Neural progenitor cell (in vitro differentiated cells): Measurements from ENCODE around the gene NAT8L. TPM values are rescaled to one million over a fixed set of nuclear protein-coding genes. Genes with fewer than 3 reads are reported as not detected.

Experiments
- DNase-seq: peaks from one replicate; pipeline ENCODE4 v3.0.0-alpha.2; 2016; ENCODE audit warnings: low spot score
- H2AFZ ChIP-seq: fragments of 200-600 bp; sonication (generic); replicated peaks from 2 replicates; pipeline ENCODE4 v1.6.1; 2016; ENCODE audit warnings: antibody characterized with exemption
- H3F3A ChIP-seq: fragments of 200-600 bp; sonication (generic); 2 replicates; pipeline ENCODE4 v1.6.1; 2016; ENCODE audit warnings: antibody characterized with exemption, low read depth
- H3K27ac ChIP-seq: fragments of 200-600 bp; sonication (generic); 2 replicates; pipeline ENCODE4 v1.5.1; 2016; ENCODE audit warnings: mild to moderate bottlenecking
- H3K27me3 ChIP-seq: fragments of 200-600 bp; sonication (generic); 2 replicates; pipeline ENCODE4 v1.6.1; 2016; ENCODE audit warnings: mild to moderate bottlenecking, moderate library complexity
- H3K36me3 ChIP-seq: fragments of 200-600 bp; sonication (generic); 2 replicates; pipeline ENCODE4 v1.5.1; 2016
- H3K4me1 ChIP-seq: fragments of 200-600 bp; sonication (generic); 2 replicates; pipeline ENCODE4 v1.6.1; 2016; ENCODE audit warnings: mixed run types
- H3K4me2 ChIP-seq: fragments of 200-600 bp; sonication (generic); 2 replicates; pipeline ENCODE4 v1.6.1; 2016
- H3K4me3 ChIP-seq: fragments of 200-600 bp; sonication (generic); 2 replicates; pipeline ENCODE4 v1.5.1; 2016
- H3K79me2 ChIP-seq: fragments of 200-600 bp; sonication (generic); 2 replicates; pipeline ENCODE4 v1.6.1; 2016; ENCODE audit warnings: low read depth
- H3K9ac ChIP-seq: fragments of 200-600 bp; sonication (generic); 2 replicates; pipeline ENCODE4 v1.6.1; 2016
- H3K9me3 ChIP-seq: fragments of 200-600 bp; sonication (generic); 2 replicates; pipeline ENCODE4 v1.5.1; 2016; ENCODE audit warnings: low read depth
- H4K20me1 ChIP-seq: fragments of 200-600 bp; sonication (generic); 2 replicates; pipeline ENCODE4 v1.6.1; 2016; ENCODE audit warnings: low read depth
- H3K27ac Mint-ChIP-seq: 3 replicates; pipeline ENCODE4 v1.8.0; 2021; ENCODE audit warnings: mixed read lengths
- H3K27me3 Mint-ChIP-seq: 2 replicates; pipeline ENCODE4 v1.8.0; 2022; ENCODE audit warnings: low read depth, mild to moderate bottlenecking, inconsistent platforms, moderate library complexity, mixed read lengths; ENCODE audit not compliant: insufficient read depth
- H3K36me3 Mint-ChIP-seq: 3 replicates; pipeline ENCODE4 v1.8.0; 2021; ENCODE audit warnings: mixed read lengths
- H3K4me1 Mint-ChIP-seq: 3 replicates; pipeline ENCODE4 v1.8.0; 2021; ENCODE audit warnings: mixed read lengths
- H3K4me3 Mint-ChIP-seq: 3 replicates; pipeline ENCODE4 v1.8.0; 2021; ENCODE audit warnings: mild to moderate bottlenecking, moderate library complexity, mixed read lengths
- H3K9me3 Mint-ChIP-seq: 3 replicates; pipeline ENCODE4 v1.8.0; 2020; ENCODE audit warnings: mixed read lengths
- CTCF ChIP-seq: fragments of 200-600 bp; sonication (generic); IDR thresholded peaks from 2 replicates; pipeline ENCODE4 v1.5.1; 2017; ENCODE audit warnings: antibody characterized with exemption, mild to moderate bottlenecking
- EZH2 ChIP-seq: fragments of 200-600 bp; sonication (generic); IDR thresholded peaks from 2 replicates; pipeline ENCODE4 v1.6.1; 2017; ENCODE audit warnings: antibody characterized with exemption, mild to moderate bottlenecking, moderate library complexity
- EZH2phosphoT487 ChIP-seq: fragments of 200-600 bp; sonication (generic); IDR thresholded peaks from 2 replicates; pipeline ENCODE4 v1.6.1; 2017; ENCODE audit warnings: antibody characterized with exemption
- total RNA-seq: library from RNA; depleted of rRNA; stranded (reverse); fragments of >200 nt; gene quantifications from 2 replicates; pipeline ENCODE4 v1.2.3, GENCODE V29; 2015; ENCODE audit warnings: low replicate concordance

NAT8L gene
- total RNA-seq, 1 donor from 2014 or later = 0.62 TPM

GRCh38 chr4:2069161-2069971, 10.2 kb downstream of the NAT8L start:
- no peak overlapping the region for H3K27ac Mint-ChIP-seq
- Histone ChIP-seq H3K27me3 (no peaks in the 10 kb centered on the region), H3K4me3 (no peak overlapping the region), H3K79me2 (no peaks in the 10 kb centered on the region), H3K4me2 (no peak overlapping the region), H3K4me1 (peaks cover 12% of the 10 kb centered on the region), H3K36me3 (no peaks in the 10 kb centered on the region), H2AFZ (no peak overlapping the region), H4K20me1 (peaks cover 4% of the 10 kb centered on the region), H3K9ac (no peak overlapping the region), H3K9me3 (no peaks in the 10 kb centered on the region), H3K27ac (no peak overlapping the region), H3F3A (no peaks in the 10 kb centered on the region)
- H3K4me1 Mint-ChIP-seq = peaks cover 34% of the 10 kb centered on the region
- DNase-seq = no peak
- TF ChIP-seq EZH2 = no peak
- TF ChIP-seq CTCF = peak; percentile 4
- H3K27me3 Mint-ChIP-seq = peaks cover 4% of the 10 kb centered on the region
- no peak overlapping the region for H3K4me3 Mint-ChIP-seq
- H3K9me3 Mint-ChIP-seq = no peaks in the 10 kb centered on the region
- peaks cover 7% of the 10 kb centered on the region for H3K36me3 Mint-ChIP-seq

GRCh38 chr4:2069986-2070385, 10.9 kb downstream of the NAT8L start:
- no peaks in the 10 kb centered on the region for H3K27me3 ChIP-seq
- no peak for TF ChIP-seq CTCF
- no peak for TF ChIP-seq EZH2
- TF ChIP-seq EZH2phosphoT487 = no peak
- Mint-ChIP-seq H3K27ac (no peak overlapping the region), H3K4me1 (peaks cover 32% of the 10 kb centered on the region), H3K9me3 (no peaks in the 10 kb centered on the region), H3K27me3 (peaks cover 4% of the 10 kb centered on the region), H3K4me3 (no peak overlapping the region), H3K36me3 (peaks cover 7% of the 10 kb centered on the region)
- no peaks in the 10 kb centered on the region for H3K79me2 ChIP-seq
- H3K36me3 ChIP-seq = no peaks in the 10 kb centered on the region
- no peak overlapping the region for H3K4me3 ChIP-seq
- H3K4me1 ChIP-seq = peaks cover 12% of the 10 kb centered on the region
- no peaks in the 10 kb centered on the region for H3K9me3 ChIP-seq
- no peak overlapping the region for H2AFZ ChIP-seq
- no peak overlapping the region for H3K9ac ChIP-seq
- no peak overlapping the region for H3K4me2 ChIP-seq
- peaks cover under 1% of the 10 kb centered on the region for H4K20me1 ChIP-seq
- DNase-seq = no peak
- no peaks in the 10 kb centered on the region for H3F3A ChIP-seq
- no peak overlapping the region for H3K27ac ChIP-seq

GRCh38 chr4:2070421-2071251, 11.5 kb downstream of the NAT8L start:
- peak overlapping the region; percentile 93 for H3K27ac Mint-ChIP-seq
- H3K4me3 Mint-ChIP-seq = no peak overlapping the region
- no peaks in the 10 kb centered on the region for H3F3A ChIP-seq
- no peak overlapping the region for H3K9ac ChIP-seq
- TF ChIP-seq EZH2phosphoT487 = no peak
- TF ChIP-seq CTCF = no peak
- TF ChIP-seq EZH2 = no peak
- no peaks in the 10 kb centered on the region for H4K20me1 ChIP-seq
- no peak overlapping the region for H3K27ac ChIP-seq
- no peak overlapping the region for H3K4me3 ChIP-seq
- H3K36me3 Mint-ChIP-seq = peaks cover 7% of the 10 kb centered on the region
- H3K27me3 Mint-ChIP-seq = peaks cover 4% of the 10 kb centered on the region
- peaks cover 12% of the 10 kb centered on the region for H3K4me1 ChIP-seq
- H2AFZ ChIP-seq = no peak overlapping the region
- H3K27me3 ChIP-seq = no peaks in the 10 kb centered on the region
- no peak for DNase-seq
- no peaks in the 10 kb centered on the region for H3K36me3 ChIP-seq
- H3K4me1 Mint-ChIP-seq = peaks cover 32% of the 10 kb centered on the region
- H3K9me3 Mint-ChIP-seq = no peaks in the 10 kb centered on the region
- no peaks in the 10 kb centered on the region for H3K9me3 ChIP-seq
- H3K79me2 ChIP-seq = no peaks in the 10 kb centered on the region
- H3K4me2 ChIP-seq = no peak overlapping the region
